HG03135 (cell line): ENCODE results near the gene RNH1.

Experiments used
- ATAC-seq: cut with Tn5 transposase; IDR thresholded peaks from one replicate; pipeline ENCODE4 v1.9.1; 2021; ENCODE audit warnings: mild to moderate bottlenecking, moderate library complexity; ENCODE audit not compliant: unreplicated experiment

RNH1 gene

GRCh38 chr11:537622-538430, 30.8 kb upstream of the RNH1 start:
- no peak for ATAC-seq

GRCh38 chr11:536841-537621, 30.0 kb upstream of the RNH1 start, which contains the start of gene LRRC56:
LRRC56 (plus strand) TSS chr11:537527; CDS start chr11:540685, 3,158 bp downstream.
- peak; percentile 48 for ATAC-seq

- peak; percentile 60 for ATAC-seq
Measured at GRCh38 chr11:535519-536454, 28.7 kb upstream of the RNH1 start, which contains the start of gene HRAS. HRAS (minus strand) TSS chr11:535576.

GRCh38 chr11:535210-535518, 28.1 kb upstream of the RNH1 start:
- no peak for ATAC-seq

GRCh38 chr11:534396-535209, 27.6 kb upstream of the RNH1 start:
- ATAC-seq = no peak

- ATAC-seq = no peak
Measured at GRCh38 chr11:533586-534395, 26.7 kb upstream of the RNH1 start.

- no peak for ATAC-seq
Measured at GRCh38 chr11:532986-533585, 26.0 kb upstream of the RNH1 start.

- ATAC-seq = no peak
Measured at GRCh38 chr11:532527-532985, 25.5 kb upstream of the RNH1 start.

- no peak for ATAC-seq
Measured at GRCh38 chr11:531919-532526, 25.0 kb upstream of the RNH1 start.

GRCh38 chr11:530960-531831, 24.2 kb upstream of the RNH1 start:
- no peak for ATAC-seq

GRCh38 chr11:529728-530411, 22.8 kb upstream of the RNH1 start:
- no peak for ATAC-seq

GRCh38 chr11:528815-529727, 22.0 kb upstream of the RNH1 start:
- no peak for ATAC-seq

GRCh38 chr11:528166-528814, 21.2 kb upstream of the RNH1 start:
- no peak for ATAC-seq

GRCh38 chr11:526192-526591, 19.1 kb upstream of the RNH1 start:
- no peak for ATAC-seq

- ATAC-seq = no peak
Measured at GRCh38 chr11:521177-521688, 14.2 kb upstream of the RNH1 start.
